ENCODE measurements around the gene FGF19. TPM values are rescaled to one million over a fixed set of nuclear protein-coding genes. Genes with fewer than 3 reads are reported as not detected.

The FGF19 gene
- total RNA-seq, 2 experiments from 2014 or later = not detected

DNA sequence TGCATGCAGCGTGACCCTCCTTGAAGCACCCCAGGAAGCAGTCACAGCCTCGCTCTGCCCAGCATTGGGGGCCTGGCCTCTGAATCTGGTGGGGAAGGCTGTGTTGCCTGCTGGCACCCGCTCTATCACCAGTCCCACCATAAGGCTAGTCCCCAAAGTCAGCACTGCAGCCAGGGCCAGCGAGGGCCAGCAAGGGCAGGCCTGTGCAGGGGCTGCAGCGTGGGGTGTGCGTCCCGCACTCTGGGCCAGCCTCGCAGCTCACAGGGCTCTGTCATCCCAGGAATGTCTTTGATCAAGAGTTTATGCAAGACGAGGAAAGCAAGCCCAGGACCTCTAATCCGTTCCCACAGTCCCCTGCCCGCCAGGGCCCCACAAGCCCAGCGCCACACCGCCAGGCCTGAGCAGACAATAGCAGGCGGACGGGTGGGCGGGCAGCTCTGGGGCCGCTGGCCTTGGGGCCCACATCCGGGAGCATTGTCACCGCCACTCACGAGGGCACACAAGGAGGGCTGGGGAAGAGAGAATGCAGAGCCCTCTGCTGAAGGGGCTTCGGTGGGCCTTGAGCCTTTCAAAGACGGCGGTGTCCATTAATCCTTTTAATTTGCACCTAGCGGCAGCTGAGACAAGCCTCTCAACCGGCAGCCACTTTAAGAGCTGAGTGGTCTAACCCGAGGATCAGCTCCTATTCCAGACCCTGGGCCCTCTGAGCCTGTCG, 45.8 kb downstream of the FGF19 start:
- TF ChIP-seq, protein P1, sequence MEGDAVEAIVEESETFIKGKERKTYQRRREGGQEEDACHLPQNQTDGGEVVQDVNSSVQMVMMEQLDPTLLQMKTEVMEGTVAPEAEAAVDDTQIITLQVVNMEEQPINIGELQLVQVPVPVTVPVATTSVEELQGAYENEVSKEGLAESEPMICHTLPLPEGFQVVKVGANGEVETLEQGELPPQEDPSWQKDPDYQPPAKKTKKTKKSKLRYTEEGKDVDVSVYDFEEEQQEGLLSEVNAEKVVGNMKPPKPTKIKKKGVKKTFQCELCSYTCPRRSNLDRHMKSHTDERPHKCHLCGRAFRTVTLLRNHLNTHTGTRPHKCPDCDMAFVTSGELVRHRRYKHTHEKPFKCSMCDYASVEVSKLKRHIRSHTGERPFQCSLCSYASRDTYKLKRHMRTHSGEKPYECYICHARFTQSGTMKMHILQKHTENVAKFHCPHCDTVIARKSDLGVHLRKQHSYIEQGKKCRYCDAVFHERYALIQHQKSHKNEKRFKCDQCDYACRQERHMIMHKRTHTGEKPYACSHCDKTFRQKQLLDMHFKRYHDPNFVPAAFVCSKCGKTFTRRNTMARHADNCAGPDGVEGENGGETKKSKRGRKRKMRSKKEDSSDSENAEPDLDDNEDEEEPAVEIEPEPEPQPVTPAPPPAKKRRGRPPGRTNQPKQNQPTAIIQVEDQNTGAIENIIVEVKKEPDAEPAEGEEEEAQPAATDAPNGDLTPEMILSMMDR (conservative IDR thresholded peaks at IDR 0.05; ENCODE audit: low read length) = no peak
- no peak for TF ChIP-seq EZH2phosphoT487 (IDR thresholded peaks at IDR 0.05; ENCODE audit: borderline replicate concordance, low read depth, low read length)
- ChIA-PET POLR2A (no interaction called here), CTCF (ENCODE audit: unreplicated experiment) (interaction anchor here (0.6 kb wide), 1 partner anchor 11 kb away, joined by 3 read pairs; no protein-coding TSS in a partner anchor)
- Histone ChIP-seq H2AFZ (ENCODE audit: low read length) (no peak overlapping the region), H3K9me2 (ENCODE audit: insufficient read depth, low read length) (no peaks in the 10 kb centered on the region), H3K27ac (ENCODE audit: low read depth, low read length, poor library complexity, severe bottlenecking) (no peak overlapping the region), H3K4me3 (ENCODE audit: low read depth, low read length, poor library complexity, severe bottlenecking) (no peak overlapping the region), H3K4me2 (ENCODE audit: low read length) (no peak overlapping the region), H4K20me1 (ENCODE audit: insufficient read depth, low read length) (no peaks in the 10 kb centered on the region), H3K36me3 (ENCODE audit: insufficient read depth, low read length) (no peaks in the 10 kb centered on the region), H3K4me1 (ENCODE audit: insufficient read depth, low read length, poor library complexity, severe bottlenecking) (no peaks in the 10 kb centered on the region), H3K9me3 (ENCODE audit: low read length) (no peaks in the 10 kb centered on the region), H3K79me2 (ENCODE audit: insufficient read depth, low read depth, low read length) (no peaks in the 10 kb centered on the region)
- intact Hi-C loops (cut with micrococcal nuclease; ENCODE audit: unreplicated experiment) = no loop called here
- DNase-seq (ENCODE audit: low spot score) = no peak
- no TSS peak for BruUV-seq (replicated peaks)

DNA sequence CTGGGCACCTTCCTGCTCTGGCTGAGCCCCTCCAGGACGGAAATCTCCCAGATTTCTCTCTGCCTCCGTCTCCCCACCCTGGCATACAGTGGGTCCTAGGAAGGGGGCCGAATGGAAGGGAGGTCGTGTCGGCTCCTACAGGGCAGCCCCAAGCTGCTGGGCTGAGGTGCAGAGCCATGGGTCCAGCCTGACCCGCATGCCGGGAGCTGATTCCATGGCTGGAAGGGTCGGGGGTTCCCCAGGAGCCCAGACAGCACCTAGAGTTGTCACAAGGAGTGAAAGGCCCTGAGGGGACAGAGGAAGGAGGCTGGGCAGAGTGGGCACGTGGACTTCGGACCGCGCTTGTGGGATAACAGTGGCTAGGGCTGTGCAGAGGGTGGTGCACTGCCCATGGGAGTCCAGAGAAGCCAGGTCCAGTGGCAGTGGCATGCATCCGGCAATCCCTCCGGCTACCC, 46.3 kb downstream of the FGF19 start:
- ChIA-PET POLR2A (no interaction called here), CTCF (ENCODE audit: unreplicated experiment) (no interaction called here)
- no TSS peak for BruUV-seq (replicated peaks)
- intact Hi-C loops (cut with micrococcal nuclease; ENCODE audit: unreplicated experiment) = no loop called here
- no peak for DNase-seq (ENCODE audit: low spot score)
- TF ChIP-seq, protein P1 (conservative IDR thresholded peaks at IDR 0.05; ENCODE audit: low read length) = no peak
- TF ChIP-seq EZH2phosphoT487 (IDR thresholded peaks at IDR 0.05; ENCODE audit: borderline replicate concordance, low read depth, low read length) = no peak
- H3K9me2 ChIP-seq (ENCODE audit: insufficient read depth, low read length) = no peaks in the 10 kb centered on the region
- H3K4me3 ChIP-seq (ENCODE audit: low read depth, low read length, poor library complexity, severe bottlenecking) = no peak overlapping the region
- no peak overlapping the region for H3K4me2 ChIP-seq (ENCODE audit: low read length)
- no peaks in the 10 kb centered on the region for H4K20me1 ChIP-seq (ENCODE audit: insufficient read depth, low read length)
- no peaks in the 10 kb centered on the region for H3K36me3 ChIP-seq (ENCODE audit: insufficient read depth, low read length)
- no peaks in the 10 kb centered on the region for H3K4me1 ChIP-seq (ENCODE audit: insufficient read depth, low read length, poor library complexity, severe bottlenecking)
- no peak overlapping the region for H3K27ac ChIP-seq (ENCODE audit: low read depth, low read length, poor library complexity, severe bottlenecking)
- H2AFZ ChIP-seq (ENCODE audit: low read length) = no peak overlapping the region
- H3K9me3 ChIP-seq (ENCODE audit: low read length) = no peaks in the 10 kb centered on the region
- H3K79me2 ChIP-seq (ENCODE audit: insufficient read depth, low read depth, low read length) = no peaks in the 10 kb centered on the region

Data from OCI-LY7 (cell line).